ENCODE results near the gene RALB. TPM values are rescaled to one million over a fixed set of nuclear protein-coding genes. Genes with fewer than 3 reads are reported as not detected.

Gene RALB
- total and polyA plus RNA-seq, 2 of the 8 experiments (the other 6 are each of a cell fraction or from before 2014, with no cell fraction given), result 12.0 to 16.6 TPM

GRCh38 chr2:120244656-120245519, 7.8 kb upstream of the RALB start (continued):
- TF ChIP-seq RAD21 (IDR thresholded peaks at IDR 0.05 in 1 of 2, conservative IDR thresholded peaks at IDR 0.05 in 1 of 2; ENCODE audit: low read depth in 2 of 2, low read length in 2 of 2) (no peak), KDM1A (IDR thresholded peaks at IDR 0.05; ENCODE audit: borderline replicate concordance, low read length) (no peak)
